Osteoblast (primary cell): ENCODE data around the gene CCDC87. TPM values are rescaled to one million over a fixed set of nuclear protein-coding genes. Genes with fewer than 3 reads are reported as not detected.
"Not testable (repeated sequence)": the region's sequence is repeated elsewhere in the genome, so short reads cannot be mapped to it uniquely, and the experiment has no call there.

Source experiments
- DNase-seq: peaks from one replicate; pipeline ENCODE4 v3.0.0; 2011; ENCODE audit warnings: low spot score, mixed read lengths; ENCODE audit not compliant: insufficient read length; ENCODE audit errors: missing footprints
- H2AFZ ChIP-seq: 2 replicates; pipeline ENCODE4 v1.6.0; 2011; ENCODE audit warnings: mild to moderate bottlenecking, low read length
- H3K27ac ChIP-seq: 2 replicates; pipeline ENCODE4 v1.5.1; 2011; ENCODE audit warnings: mild to moderate bottlenecking, low read depth, low read length, moderate library complexity
- H3K27me3 ChIP-seq: 2 replicates; pipeline ENCODE4 v1.6.0; 2012; ENCODE audit warnings: mild to moderate bottlenecking, control low read depth, inconsistent platforms, low read length, moderate library complexity; ENCODE audit not compliant: insufficient read depth
- H3K36me3 ChIP-seq: 2 replicates; pipeline ENCODE4 v1.5.1; 2011; ENCODE audit warnings: mild to moderate bottlenecking, low read length, control low read depth, moderate library complexity; ENCODE audit not compliant: insufficient read depth
- H3K4me1 ChIP-seq: 2 replicates; pipeline ENCODE4 v1.5.1; 2011; ENCODE audit warnings: mild to moderate bottlenecking, low read length, control low read depth, moderate library complexity; ENCODE audit not compliant: insufficient read depth
- H3K4me2 ChIP-seq: 2 replicates; pipeline ENCODE4 v1.6.0; 2011; ENCODE audit warnings: mild to moderate bottlenecking, low read length; ENCODE audit not compliant: insufficient read depth
- H3K4me3 ChIP-seq: fragments of 200-600 bp; sonication (generic); 3 replicates; pipeline ENCODE4 v1.5.1; 2012; ENCODE audit warnings: mild to moderate bottlenecking, low read length, inconsistent platforms; ENCODE audit not compliant: insufficient read depth
- H3K79me2 ChIP-seq: 2 replicates; pipeline ENCODE4 v1.6.0; 2012; ENCODE audit warnings: mild to moderate bottlenecking, low read length, control low read depth, inconsistent platforms; ENCODE audit not compliant: insufficient read depth
- H3K9me3 ChIP-seq: 2 replicates; pipeline ENCODE4 v1.5.1; 2011; ENCODE audit warnings: low read depth, low read length, control low read depth
- H4K20me1 ChIP-seq: 2 replicates; pipeline ENCODE4 v1.6.0; 2012; ENCODE audit warnings: mild to moderate bottlenecking, low read length, control low read depth; ENCODE audit not compliant: insufficient read depth
- total RNA-seq: library from RNA; depleted of rRNA; stranded (reverse); fragments of >200 nt; gene quantifications from 2 replicates; pipeline ENCODE4 v1.2.3, GENCODE V29; 2012
- TF ChIP-seq, protein P1 (sequence below): IDR thresholded peaks from 2 replicates; pipeline ENCODE4 v1.5.1; 2011; ENCODE audit warnings: mild to moderate bottlenecking, low read depth, low read length, moderate library complexity; ENCODE audit errors: extremely low read depth

The CCDC87 gene
- total RNA-seq, 1 donor = 1.1 TPM

DNA sequence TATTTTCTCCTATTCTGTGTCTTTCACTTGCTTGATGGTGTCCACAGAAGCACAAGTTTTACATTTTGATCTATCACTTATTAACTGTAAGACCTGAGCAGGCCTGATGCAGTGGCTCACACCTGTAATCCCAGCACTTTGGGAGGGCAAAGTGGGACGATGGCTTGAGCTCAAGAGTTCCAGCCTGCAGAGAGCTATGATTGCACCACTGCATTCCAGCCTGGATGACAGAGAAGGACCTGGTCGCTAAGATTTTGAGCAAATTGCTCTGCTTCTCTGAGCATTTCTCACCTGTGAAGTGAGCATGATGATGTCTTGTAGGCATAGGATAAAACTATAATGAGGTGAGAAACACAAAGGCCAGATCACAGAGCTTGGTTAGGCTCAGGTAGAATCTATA is 6.7 kb downstream of the CCDC87 start:
- H3K27ac ChIP-seq = no peak overlapping the region

DNA sequence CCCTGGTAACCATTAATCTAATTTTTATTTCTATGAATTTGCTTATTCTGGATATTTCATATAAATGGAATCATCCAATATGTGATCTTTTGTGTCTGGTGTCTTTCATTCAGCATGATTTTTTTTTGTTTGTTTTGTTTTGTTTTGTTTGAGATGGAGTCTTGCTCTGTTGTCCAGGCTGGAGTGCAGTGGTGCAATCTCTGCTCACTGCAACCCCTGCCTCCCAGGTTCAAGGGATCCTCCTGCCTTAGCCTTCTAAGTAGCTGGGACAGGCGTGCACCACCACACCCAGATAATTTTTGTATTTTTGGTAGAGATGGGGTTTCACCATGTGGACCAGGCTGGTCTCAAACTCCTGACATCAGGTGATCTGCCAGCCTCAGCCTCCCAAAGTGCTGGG is 7.4 kb downstream of the CCDC87 start:
- not testable (repeated sequence) for H2AFZ ChIP-seq

More for the DNA sequence above, 6.7 kb downstream of the CCDC87 start:
- Histone ChIP-seq H3K36me3 (no peaks in the 10 kb centered on the region), H3K4me3 (no peak overlapping the region), H2AFZ (no peak overlapping the region), H3K4me2 (no peak overlapping the region), H3K27me3 (no peaks in the 10 kb centered on the region), H3K79me2 (no peaks in the 10 kb centered on the region), H3K9me3 (no peaks in the 10 kb centered on the region), H3K4me1 (peaks cover under 1% of the 10 kb centered on the region), H4K20me1 (no peaks in the 10 kb centered on the region)
- TF ChIP-seq, protein P1, sequence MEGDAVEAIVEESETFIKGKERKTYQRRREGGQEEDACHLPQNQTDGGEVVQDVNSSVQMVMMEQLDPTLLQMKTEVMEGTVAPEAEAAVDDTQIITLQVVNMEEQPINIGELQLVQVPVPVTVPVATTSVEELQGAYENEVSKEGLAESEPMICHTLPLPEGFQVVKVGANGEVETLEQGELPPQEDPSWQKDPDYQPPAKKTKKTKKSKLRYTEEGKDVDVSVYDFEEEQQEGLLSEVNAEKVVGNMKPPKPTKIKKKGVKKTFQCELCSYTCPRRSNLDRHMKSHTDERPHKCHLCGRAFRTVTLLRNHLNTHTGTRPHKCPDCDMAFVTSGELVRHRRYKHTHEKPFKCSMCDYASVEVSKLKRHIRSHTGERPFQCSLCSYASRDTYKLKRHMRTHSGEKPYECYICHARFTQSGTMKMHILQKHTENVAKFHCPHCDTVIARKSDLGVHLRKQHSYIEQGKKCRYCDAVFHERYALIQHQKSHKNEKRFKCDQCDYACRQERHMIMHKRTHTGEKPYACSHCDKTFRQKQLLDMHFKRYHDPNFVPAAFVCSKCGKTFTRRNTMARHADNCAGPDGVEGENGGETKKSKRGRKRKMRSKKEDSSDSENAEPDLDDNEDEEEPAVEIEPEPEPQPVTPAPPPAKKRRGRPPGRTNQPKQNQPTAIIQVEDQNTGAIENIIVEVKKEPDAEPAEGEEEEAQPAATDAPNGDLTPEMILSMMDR = no peak
- DNase-seq = no peak

DNA sequence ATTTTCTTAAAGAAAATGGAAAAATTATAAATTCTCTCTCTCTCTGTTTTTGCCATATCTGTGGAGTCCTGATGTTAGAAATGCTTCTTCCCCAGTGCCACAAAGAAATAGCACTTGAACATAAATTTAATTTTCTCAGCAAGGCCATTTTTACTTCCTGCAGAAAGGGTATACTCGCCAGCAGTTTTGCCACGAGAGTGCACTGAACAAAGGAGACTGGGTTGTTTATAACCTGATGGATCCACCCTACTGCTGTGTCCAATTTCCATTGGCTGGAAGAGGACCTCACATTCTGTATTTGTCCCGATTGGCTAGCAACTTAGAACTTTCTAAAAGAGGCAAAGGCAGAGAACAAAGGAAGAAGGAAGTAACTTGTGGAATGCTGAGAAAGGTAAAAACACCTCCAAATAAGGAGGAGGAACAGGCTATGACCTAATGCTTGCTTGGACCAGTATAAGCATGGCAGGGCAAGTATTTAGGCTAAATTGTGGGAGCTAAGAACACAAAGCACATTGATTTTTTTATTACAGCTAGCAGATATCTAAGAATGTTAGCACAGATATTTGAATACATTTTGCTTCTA is 10.2 kb downstream of the CCDC87 start:
- H3K9me3 ChIP-seq, H4K20me1 ChIP-seq, H3K4me3 ChIP-seq, H3K36me3 ChIP-seq, H3K4me1 ChIP-seq, H3K27me3 ChIP-seq, H3K79me2 ChIP-seq, H2AFZ ChIP-seq, DNase-seq, H3K27ac ChIP-seq, H3K4me2 ChIP-seq: not testable (repeated sequence)

More for the DNA sequence above, 7.4 kb downstream of the CCDC87 start:
- H3K9me3 ChIP-seq, H3K4me3 ChIP-seq, H4K20me1 ChIP-seq, H3K4me2 ChIP-seq, H3K36me3 ChIP-seq, DNase-seq, H3K27ac ChIP-seq, H3K79me2 ChIP-seq, H3K4me1 ChIP-seq, H3K27me3 ChIP-seq: not testable (repeated sequence)

DNA sequence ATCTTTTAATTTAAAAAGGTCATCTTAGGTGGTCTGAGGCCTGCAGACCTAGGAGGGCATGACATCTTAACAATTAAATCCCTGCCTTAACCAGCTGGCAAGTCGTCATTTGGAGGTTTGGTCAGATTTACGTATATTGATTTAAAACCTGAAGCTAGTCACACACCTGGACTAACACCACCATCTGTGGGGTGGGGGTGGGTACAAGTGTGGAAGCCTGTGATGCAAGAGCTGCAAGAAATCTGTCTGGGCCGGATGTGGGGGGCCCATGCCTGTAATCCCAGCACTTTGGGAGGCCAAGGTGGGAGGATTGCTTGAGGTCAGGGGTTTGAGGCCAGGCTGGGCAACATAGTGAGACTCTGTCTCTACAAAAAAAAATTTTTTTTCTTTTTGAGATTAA is 11.6 kb downstream of the CCDC87 start:
- peak; percentile 8 for DNase-seq
- Histone ChIP-seq H2AFZ (no peak overlapping the region), H3K79me2 (no peaks in the 10 kb centered on the region), H4K20me1 (no peaks in the 10 kb centered on the region), H3K4me3 (no peak overlapping the region), H3K36me3 (no peaks in the 10 kb centered on the region), H3K27ac (no peak overlapping the region), H3K9me3 (no peaks in the 10 kb centered on the region), H3K4me1 (peaks cover 9% of the 10 kb centered on the region), H3K4me2 (no peak overlapping the region), H3K27me3 (no peaks in the 10 kb centered on the region)
- TF ChIP-seq, protein P1 = no peak

DNA sequence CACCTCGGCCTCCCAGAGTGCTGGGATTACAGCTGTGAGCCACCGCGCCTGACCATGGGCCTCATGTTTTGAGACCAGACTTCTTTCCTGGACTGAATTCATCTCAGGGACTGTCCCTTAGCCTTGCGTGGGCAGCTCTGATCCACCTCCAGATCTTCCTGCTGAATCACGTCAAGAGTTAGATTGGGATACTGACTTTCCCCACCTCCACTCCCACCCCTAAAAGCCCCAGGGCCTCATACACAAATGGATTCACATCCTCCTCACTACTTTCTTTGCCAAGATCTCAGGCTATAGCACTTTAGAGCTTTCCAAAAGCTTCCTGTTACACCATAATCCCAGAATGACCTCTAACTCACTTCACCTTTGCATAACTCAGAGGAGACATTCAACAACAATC is 12.1 kb downstream of the CCDC87 start:
- Histone ChIP-seq H3K36me3 (no peaks in the 10 kb centered on the region), H3K9me3 (no peaks in the 10 kb centered on the region), H3K27me3 (no peaks in the 10 kb centered on the region), H3K4me1 (peaks cover 9% of the 10 kb centered on the region), H2AFZ (no peak overlapping the region), H3K4me2 (no peak overlapping the region), H3K27ac (no peak overlapping the region), H4K20me1 (no peaks in the 10 kb centered on the region), H3K79me2 (no peaks in the 10 kb centered on the region), H3K4me3 (no peak overlapping the region)
- TF ChIP-seq, protein P1 = no peak
- DNase-seq = peak; percentile 81
